ENCODE results near the gene TSPYL1.

DNA sequence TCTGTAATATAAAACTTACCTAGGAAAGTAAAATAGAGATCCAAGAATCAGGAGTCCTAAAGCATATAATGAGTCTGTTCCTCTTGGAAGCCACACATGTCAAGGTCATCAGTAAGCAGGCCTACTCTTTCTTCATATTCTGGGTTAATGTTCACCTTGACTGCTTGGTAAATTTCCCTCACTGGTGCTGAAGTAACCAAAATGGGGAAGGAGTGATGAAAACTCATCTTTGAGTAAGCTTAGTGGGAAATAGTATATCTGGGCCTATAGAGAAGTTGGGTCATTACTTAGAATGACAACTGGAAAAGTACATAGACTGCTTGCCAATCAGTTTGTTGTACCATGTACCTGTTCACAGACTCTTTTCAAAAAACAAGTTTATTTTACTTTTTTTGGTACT, 32.4 kb downstream of the TSPYL1 start:
- no peak for TF ChIP-seq MITF (IDR thresholded peaks at IDR 0.05)
- no peak for TF ChIP-seq HDAC6 (IDR thresholded peaks at IDR 0.05; ENCODE audit: low read depth, low read length)
- TF ChIP-seq HDAC2 (IDR thresholded peaks at IDR 0.05), result no peak
- no peak for TF ChIP-seq BDP1 (IDR thresholded peaks at IDR 0.05; ENCODE audit: insufficient read depth, insufficient read length)
- TF ChIP-seq REST (IDR thresholded peaks at IDR 0.05; ENCODE audit: borderline replicate concordance), result no peak
- no peak for TF ChIP-seq REST (CRISPR knock-in tag; IDR thresholded peaks at IDR 0.05; ENCODE audit: low read depth)
- no peak for TF ChIP-seq L3MBTL2 (IDR thresholded peaks at IDR 0.05)
- no peak for TF ChIP-seq ZBTB33 (CRISPR knock-in tag; IDR thresholded peaks at IDR 0.05)
- no peak for TF ChIP-seq SRSF7 (optimal IDR thresholded peaks at IDR 0.05; ENCODE audit: low read depth, low read length)
- TF ChIP-seq SRSF9 (IDR thresholded peaks at IDR 0.05; ENCODE audit: borderline replicate concordance, low read depth, low read length), result no peak
- no peak for TF ChIP-seq YY1 (IDR thresholded peaks at IDR 0.05; ENCODE audit: borderline replicate concordance in 1 of 3, control insufficient read depth in 1 of 3, extremely low read depth in 1 of 3, insufficient read depth in 3 of 3, insufficient read length in 1 of 3, insufficient replicate concordance in 2 of 3, low read depth in 1 of 3, low read length in 2 of 3)
- TF ChIP-seq FIP1L1 (IDR thresholded peaks at IDR 0.05; ENCODE audit: low read depth, low read length, poor library complexity, severe bottlenecking), result no peak

All from K562 (cell line).